DOHH2 (cell line): ENCODE measurements around the gene NOTCH1.

ENCODE experiments used
- CTCF ChIP-seq: fragments of 200-600 bp; sonication (generic); IDR thresholded peaks from one replicate; pipeline ENCODE4 v1.5.1; 2014; ENCODE audit warnings: antibody characterized with exemption, mild to moderate bottlenecking, low read depth, low read length; ENCODE audit not compliant: poor library complexity, severe bottlenecking
- EZH2phosphoT487 ChIP-seq: fragments of 200-600 bp; sonication (generic); IDR thresholded peaks from 2 replicates; pipeline ENCODE4 v1.6.1; 2017; ENCODE audit warnings: borderline replicate concordance, mild to moderate bottlenecking, antibody characterized with exemption, low read length, moderate library complexity, mixed read lengths

- TF ChIP-seq CTCF: no peak
- no peak for TF ChIP-seq EZH2phosphoT487
Observed at GRCh38 chr9:136566553-136566895, 20.7 kb upstream of the NOTCH1 start.
